SK-N-MC (cell line): ENCODE data around the gene ZNFX1.

Experiments
- EZH2 ChIP-seq: fragments of 200-600 bp; sonication (generic); IDR thresholded peaks from one replicate; pipeline ENCODE4 v1.6.1; 2017; ENCODE audit warnings: antibody characterized with exemption
- POLR2AphosphoS5 ChIP-seq: IDR thresholded peaks from 2 replicates; pipeline ENCODE4 v1.6.1; 2012; ENCODE audit warnings: mild to moderate bottlenecking, low read depth, low read length, borderline replicate concordance

DNA sequence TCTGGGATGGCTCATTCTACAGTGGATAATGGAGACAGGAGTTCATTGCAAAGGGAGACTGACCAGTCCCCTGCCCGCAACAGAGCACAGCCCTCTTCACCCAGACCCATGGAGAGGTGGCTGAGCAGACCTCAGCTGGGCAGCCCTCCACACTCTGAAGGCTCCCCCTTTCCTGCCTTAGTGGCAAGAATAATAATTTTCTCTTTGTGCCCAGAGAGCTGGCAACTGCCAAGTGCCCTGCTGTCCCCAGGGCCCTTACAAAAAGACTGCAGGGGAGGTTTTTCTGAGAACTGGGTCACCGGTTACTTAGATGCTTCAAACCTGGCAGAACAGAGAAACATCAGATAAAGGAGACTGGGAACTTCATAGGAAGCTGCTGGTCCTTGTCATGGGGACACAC lies 35.4 kb upstream of the ZNFX1 start:
- no peak for TF ChIP-seq EZH2
- TF ChIP-seq POLR2AphosphoS5, result no peak
